Adrenal gland (tissue), 5 donors: ENCODE results near the gene LRRC55.

Source experiments
- CTCF ChIP-seq, 6 experiments: fragments of 450-650 bp in 4 of 6; fragments of 200-600 bp in 2 of 6; sonication (generic) in 1 of 6; IDR thresholded peaks; 1 replicate in 5 of 6; 2 replicates in 1 of 6; pipeline versions ENCODE4 v1.5.1 to v1.8.0; 2016 to 2021; ENCODE audit warnings: antibody characterized with exemption in 6 of 6, mild to moderate bottlenecking in 2 of 6, moderate library complexity in 1 of 6
- POLR2A ChIP-seq, 2 donors: fragments of 450-650 bp; IDR thresholded peaks; one replicate each; pipeline ENCODE4 v1.6.1; 2017; ENCODE audit warnings: antibody characterized with exemption in 2 of 2, mild to moderate bottlenecking in 2 of 2, moderate library complexity in 1 of 2
- donor health status: DM: no; HTN: no; CAD: no.

GRCh38 chr11:57144075-57144474 lies 37.7 kb upstream of the LRRC55 start:
- TF ChIP-seq POLR2A (IDR thresholded peaks at IDR 0.05) (no peak), CTCF (IDR thresholded peaks at IDR 0.05) (no peak)
